H1 (cell line): ENCODE data around the gene CRYBG3. TPM values are rescaled to one million over a fixed set of nuclear protein-coding genes. Genes with fewer than 3 reads are reported as not detected.

Experiments used
- CTCF ChIA-PET: fragments of 300-600 bp; sonication (Branson Sonifier 250); formaldehyde crosslinking; loops from one replicate; lab custom pipeline; 2021; ENCODE audit not compliant: partially characterized antibody; lab: Charles Lee
- POLR2A ChIA-PET: fragments of 300-600 bp; sonication (Branson Sonifier 250); formaldehyde crosslinking; loops from one replicate; lab custom pipeline; 2021; ENCODE audit warnings: inconsistent platforms; ENCODE audit not compliant: partially characterized antibody; lab: Charles Lee
- DNase-seq, 2 experiments: peaks; one replicate each; pipeline versions ENCODE4 v3.0.0 to v3.0.0-alpha.2; 2010 to 2022; ENCODE audit warnings: low spot score in 2 of 2, low read depth in 1 of 2, mixed read lengths in 1 of 2
- FAIRE-seq: peaks from 2 replicates; lab custom pipeline; 2011; peaks lifted over from hg19 to GRCh38; lab: Jason Lieb, UNC
- H2AFZ ChIP-seq: 2 replicates; pipeline ENCODE4 v1.8.1; 2012; ENCODE audit warnings: low read length, inconsistent platforms
- H2AK5ac ChIP-seq: 2 replicates; pipeline ENCODE4 v1.6.1; 2013; ENCODE audit warnings: low read depth, low read length
- H2BK120ac ChIP-seq: replicated peaks from 2 replicates; pipeline ENCODE3; 2013; ENCODE audit warnings: low read depth, low read length, inconsistent platforms
- H2BK12ac ChIP-seq: 2 replicates; pipeline ENCODE4 v1.6.1; 2013; ENCODE audit warnings: low read depth, low read length
- H2BK15ac ChIP-seq: 2 replicates; pipeline ENCODE4 v1.6.1; 2013; ENCODE audit warnings: low read length
- H2BK20ac ChIP-seq: 2 replicates; pipeline ENCODE4 v1.6.1; 2013; ENCODE audit warnings: low read length
- H2BK5ac ChIP-seq: 2 replicates; pipeline ENCODE4 v1.6.1; 2013; ENCODE audit warnings: low read depth, low read length
- H3K14ac ChIP-seq: 2 replicates; pipeline ENCODE4 v1.6.1; 2013; ENCODE audit warnings: inconsistent platforms; ENCODE audit not compliant: insufficient read length
- H3K18ac ChIP-seq: 2 replicates; pipeline ENCODE4 v1.6.1; 2013; ENCODE audit warnings: low read length; ENCODE audit errors: extremely low read depth
- H3K23ac ChIP-seq: 2 replicates; pipeline ENCODE4 v1.6.1; 2013; ENCODE audit warnings: inconsistent platforms; ENCODE audit not compliant: insufficient read length
- H3K23me2 ChIP-seq: 2 replicates; pipeline ENCODE4 v1.6.1; 2013; ENCODE audit warnings: low read depth, low read length
- H3K27ac ChIP-seq: 2 replicates; pipeline ENCODE4 v1.6.1; 2011; ENCODE audit warnings: low read depth, low read length, inconsistent platforms
- H3K27me3 ChIP-seq, 4 experiments: replicated peaks in 1 of 4; 1 replicate in 1 of 4; 2 replicates in 3 of 4; pipeline versions ENCODE4 v1.6.1 to v1.8.1; 2011 to 2013; ENCODE audit warnings: low read length in 3 of 4, mild to moderate bottlenecking in 3 of 4, inconsistent platforms in 2 of 4, mixed read lengths in 2 of 4, moderate library complexity in 1 of 4; ENCODE audit not compliant: control insufficient read depth in 3 of 4, insufficient read depth in 3 of 4; ENCODE audit errors: extremely low read depth in 1 of 4
- H3K36me3 ChIP-seq, 4 experiments: 2 replicates each; pipeline versions ENCODE4 v1.6.1 to v1.8.1; 2011 to 2013; ENCODE audit warnings: mild to moderate bottlenecking in 4 of 4, low read length in 3 of 4, moderate library complexity in 2 of 4, control low read depth in 1 of 4, inconsistent platforms in 1 of 4; ENCODE audit not compliant: insufficient read depth in 4 of 4, control insufficient read depth in 2 of 4
- H3K4ac ChIP-seq: replicated peaks from 2 replicates; pipeline ENCODE3; 2013; ENCODE audit warnings: low read length, low read depth, mixed read lengths, inconsistent platforms; ENCODE audit not compliant: insufficient read length
- H3K4me1 ChIP-seq, 4 experiments: replicated peaks in 1 of 4; 1 replicate in 1 of 4; 2 replicates in 3 of 4; pipeline versions ENCODE4 v1.6.1 to v1.8.1; 2011 to 2013; ENCODE audit warnings: low read length in 3 of 4, inconsistent platforms in 2 of 4, mixed read lengths in 1 of 4; ENCODE audit not compliant: insufficient read depth in 4 of 4, control insufficient read depth in 3 of 4
- H3K4me2 ChIP-seq, 2 experiments: 2 replicates each; pipeline versions ENCODE4 v1.6.1 to v1.8.1; 2011 to 2013; ENCODE audit warnings: low read depth in 2 of 2, low read length in 2 of 2, control low read depth in 1 of 2, inconsistent platforms in 1 of 2, mild to moderate bottlenecking in 1 of 2; ENCODE audit not compliant: insufficient read depth in 1 of 2
- H3K4me3 ChIP-seq, 4 experiments: fragments of 200-600, 300-600 bp in 1 of 4; sonication (generic), shearing (Covaris generic), sonication (Bioruptor Twin) in 1 of 4; 2 replicates each; pipeline versions ENCODE4 v1.5.1 to v1.8.1; 2011 to 2016; ENCODE audit warnings: low read length in 4 of 4, low read depth in 3 of 4, control low read depth in 2 of 4, inconsistent platforms in 2 of 4, mild to moderate bottlenecking in 2 of 4, mixed read lengths in 1 of 4, moderate library complexity in 1 of 4; ENCODE audit not compliant: insufficient read depth in 2 of 4; ENCODE audit errors: extremely low read depth in 1 of 4
- H3K56ac ChIP-seq: replicated peaks from 2 replicates; pipeline ENCODE3; 2013; ENCODE audit warnings: low read depth, mild to moderate bottlenecking, mixed read lengths, low read length, inconsistent platforms; ENCODE audit not compliant: insufficient read length
- H3K79me1 ChIP-seq: 2 replicates; pipeline ENCODE4 v1.6.1; 2013; ENCODE audit warnings: low read depth, low read length, control low read depth
- H3K79me2 ChIP-seq, 2 experiments: 2 replicates each; pipeline versions ENCODE4 v1.6.1 to v1.8.1; 2012 to 2013; ENCODE audit warnings: low read length in 2 of 2, mild to moderate bottlenecking in 2 of 2, inconsistent platforms in 1 of 2; ENCODE audit not compliant: insufficient read depth in 2 of 2, control insufficient read depth in 1 of 2
- H3K9ac ChIP-seq, 4 experiments: replicated peaks in 1 of 4; 1 replicate in 1 of 4; 2 replicates in 3 of 4; pipeline versions ENCODE4 v1.6.1 to v1.8.1; 2011 to 2013; ENCODE audit warnings: low read depth in 3 of 4, low read length in 3 of 4, control low read depth in 2 of 4, mild to moderate bottlenecking in 2 of 4, moderate library complexity in 2 of 4, inconsistent platforms in 1 of 4; ENCODE audit errors: extremely low read depth in 1 of 4
- H3K9me3 ChIP-seq, 2 experiments: 2 replicates each; pipeline versions ENCODE4 v1.6.1 to v1.8.1; 2012 to 2013; ENCODE audit warnings: mild to moderate bottlenecking in 2 of 2, moderate library complexity in 2 of 2, control low read depth in 1 of 2, inconsistent platforms in 1 of 2, low read depth in 1 of 2, low read length in 1 of 2, mixed read lengths in 1 of 2; ENCODE audit not compliant: insufficient read depth in 2 of 2
- H4K20me1 ChIP-seq, 2 experiments: replicated peaks in 1 of 2; 2 replicates each; pipeline versions ENCODE3 to v1.8.1; 2011 to 2013; ENCODE audit warnings: inconsistent platforms in 2 of 2, low read length in 2 of 2, mild to moderate bottlenecking in 1 of 2; ENCODE audit not compliant: insufficient read depth in 2 of 2, control insufficient read depth in 1 of 2
- H4K5ac ChIP-seq: 2 replicates; pipeline ENCODE4 v1.6.1; 2013; ENCODE audit warnings: low read length, low read depth, mixed read lengths, inconsistent platforms; ENCODE audit not compliant: insufficient read length
- H4K8ac ChIP-seq: 2 replicates; pipeline ENCODE4 v1.8.0; 2013; ENCODE audit warnings: mild to moderate bottlenecking, moderate library complexity, low read length, inconsistent platforms; ENCODE audit not compliant: insufficient read depth; ENCODE audit errors: extremely low read depth
- H4K91ac ChIP-seq: replicated peaks from 2 replicates; pipeline ENCODE3; 2013; ENCODE audit warnings: low read length, mixed read lengths, inconsistent platforms; ENCODE audit not compliant: insufficient read length
- BRCA1 ChIP-seq: IDR thresholded peaks from 2 replicates; pipeline ENCODE4 v1.6.1; 2012; ENCODE audit warnings: low read depth, low read length, improper control_type of control experiment
- CBX5 ChIP-seq: fragments of 300-800, 300-1000 bp; sonication (generic); IDR thresholded peaks from 2 replicates; pipeline ENCODE4 v1.7.1; 2016; ENCODE audit warnings: antibody characterized with exemption, low read length, low read depth
- EP300 ChIP-seq, 2 experiments: IDR thresholded peaks; 1 replicate in 1 of 2; 2 replicates in 1 of 2; pipeline ENCODE4 v1.6.1; 2011 to 2012; ENCODE audit warnings: low read depth in 2 of 2, low read length in 2 of 2, mild to moderate bottlenecking in 2 of 2, borderline replicate concordance in 1 of 2, inconsistent platforms in 1 of 2, moderate library complexity in 1 of 2
- EZH2 ChIP-seq: fragments of 200-600 bp; sonication (generic); IDR thresholded peaks from 2 replicates; pipeline ENCODE4 v1.7.1; 2012; ENCODE audit warnings: low read depth, mild to moderate bottlenecking, moderate library complexity, low read length, inconsistent platforms; ENCODE audit not compliant: severe bottlenecking
- PHF8 ChIP-seq: fragments of 200-600 bp; sonication (generic); conservative IDR thresholded peaks from 2 replicates; pipeline ENCODE4 v1.7.1; 2012; ENCODE audit warnings: low read depth, mild to moderate bottlenecking, inconsistent platforms, low read length, moderate library complexity
- RBBP5 ChIP-seq: IDR thresholded peaks from 2 replicates; pipeline ENCODE4 v1.7.1; 2012; ENCODE audit warnings: low read depth, mild to moderate bottlenecking, inconsistent platforms, low read length, moderate library complexity, borderline replicate concordance
- SP2 ChIP-seq: IDR thresholded peaks from 2 replicates; pipeline ENCODE4 v1.6.1; 2012; ENCODE audit warnings: mild to moderate bottlenecking, low read length, inconsistent platforms
- YY1 ChIP-seq: IDR thresholded peaks from 2 replicates; pipeline ENCODE4 v1.6.1; 2011; ENCODE audit warnings: low read depth, mild to moderate bottlenecking, low read length
- WGBS, 2 experiments: shearing (Covaris generic) in 1 of 2; methylation state at CpG; one replicate each; pipeline versions ENCODE4 v1.1.6 to v1.1.7; 2013 to 2015; ENCODE audit warnings: low lambda C conversion rate in 2 of 2, mixed read lengths in 2 of 2, inconsistent platforms in 1 of 2, low coverage in 1 of 2, missing lambda C conversion rate in 1 of 2; ENCODE audit not compliant: insufficient replicate concordance in 2 of 2, insufficient coverage in 1 of 2, insufficient read length in 1 of 2; ENCODE audit errors: extremely low coverage in 1 of 2, missing lambda C conversion rate in 1 of 2; 5-methylcytosine and 5-hydroxymethylcytosine counted together
- polyA plus RNA-seq, 7 experiments: library from polyadenylated mRNA; depleted of rRNA in 3 of 7; stranded (reverse) in 5 of 7; unstranded in 2 of 7; fragments of >200 nt in 5 of 7; fragments of 200-250 nt in 2 of 7; gene quantifications; 1 replicate in 5 of 7; 2 replicates in 1 of 7; 4 replicates in 1 of 7; pipeline versions ENCODE4 v1.2.1 to v1.2.3, GENCODE V29; 2011 to 2013; ENCODE audit warnings: missing spikeins in 2 of 7, mixed read lengths in 2 of 7
- total RNA-seq: library from RNA; stranded (reverse); fragmentation: NEBNext Ultra II Directional; extraction: Animal tissue kit (Norgen Biotek cat#: 25700); gene quantifications from 2 replicates; pipeline ENCODE4 v1.2.1, GENCODE V29; 2021

Gene CRYBG3
- total and polyA plus RNA-seq, 2 of the 8 experiments (the other 6 are each of a cell fraction or from before 2014, with no cell fraction given): 2.1 to 8.0 TPM

DNA sequence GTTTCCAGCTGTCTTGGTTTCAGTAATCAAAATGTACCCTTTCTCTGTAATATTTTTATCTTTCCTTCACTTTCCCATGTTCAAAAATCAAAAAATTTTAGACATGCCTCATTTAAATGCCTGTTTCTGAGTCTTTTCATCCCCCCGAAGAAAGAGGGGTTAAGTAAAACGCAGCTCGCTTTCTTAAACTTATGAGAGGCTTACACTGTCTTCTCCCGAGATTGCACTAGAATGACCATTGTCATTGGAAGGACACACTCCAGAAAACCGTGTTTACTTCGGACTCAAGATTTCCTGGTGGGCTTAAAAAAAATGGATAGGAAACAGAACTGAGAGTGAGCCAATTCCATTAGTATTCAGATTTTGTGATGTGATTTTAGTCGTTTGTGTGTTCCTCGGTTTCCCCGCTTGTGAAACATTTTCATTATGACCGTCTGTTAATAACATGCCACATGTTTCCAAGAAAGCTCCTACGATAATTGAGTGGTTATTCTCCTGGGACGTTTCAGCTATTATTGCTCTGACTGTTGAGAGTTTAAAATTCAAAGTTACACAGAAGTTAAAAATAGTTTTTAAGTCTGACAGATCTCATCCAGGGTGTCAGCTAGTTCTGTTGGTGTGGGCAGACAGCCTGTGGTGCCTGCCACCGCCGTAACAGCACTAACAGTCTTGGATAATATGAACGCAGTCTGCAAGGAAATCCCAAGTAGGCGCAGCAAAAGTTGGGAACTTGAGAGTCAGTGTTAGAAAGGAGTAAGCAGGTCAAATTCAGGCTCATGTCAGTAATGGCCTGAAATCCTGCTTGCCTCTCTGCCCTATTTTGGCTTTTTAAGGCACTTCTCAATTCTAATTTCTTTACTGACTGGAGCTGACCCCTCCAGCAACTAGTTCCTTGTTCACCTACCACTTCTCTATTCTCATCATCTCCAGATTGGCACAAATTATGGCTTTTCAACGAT is 1.5 kb downstream of the CRYBG3 start:
- Histone ChIP-seq H3K27me3 (peaks cover 0 to 22% (median 9%) of the 10 kb centered on the region in 4 experiments; a peak in 5 of 7 replicates), H2AK5ac (no peak overlapping the region), H3K4me1 (no peaks in the 10 kb centered on the region), H3K56ac (no peak overlapping the region), H2BK5ac (no peak overlapping the region), H2BK15ac (no peak overlapping the region), H3K27ac (no peak overlapping the region), H2AFZ (no peak overlapping the region), H2BK12ac (no peak overlapping the region), H3K36me3 (no peaks in the 10 kb centered on the region), H3K18ac (no peak overlapping the region; the same call in 1 of the 2 replicates), H3K9ac (no peak overlapping the region), H3K79me2 (0 out of 4 replicates have a peak, but pooled peaks cover 0 to 9% of the 10 kb centered on the region in 2 experiments), H3K79me1 (no peaks in the 10 kb centered on the region), H3K14ac (no peak overlapping the region), H3K4ac (no peak overlapping the region), H4K91ac (no peak overlapping the region), H4K20me1 (peaks cover 0 to 1% of the 10 kb centered on the region in 2 experiments), H3K23ac (no peak overlapping the region), H2BK120ac (no peak overlapping the region), H3K9me3 (no peaks in the 10 kb centered on the region), H3K23me2 (peaks cover 3% of the 10 kb centered on the region), H2BK20ac (no peak overlapping the region), H3K4me2 (peak overlapping the region; percentile 53 to 90), H4K8ac (no peak overlapping the region), H3K4me3 (peak overlapping the region; percentile 42 to 88 (median 82); a peak in 5 of 8 replicates), H4K5ac (no peak overlapping the region)
- 77% methylated on average over 17 of the region's 17 CpGs; no CpG with 5 or more reads in 1 of the 2 experiments for WGBS, 2 experiments
- TF ChIP-seq PHF8 (no peak), CBX5 (no peak), BRCA1 (no peak), EZH2 (no peak), SP2 (no peak), EP300 (IDR thresholded peaks at IDR 0.05; ENCODE audit: borderline replicate concordance in 1 of 2, low read depth in 2 of 2, low read length in 2 of 2) (no peak), RBBP5 (no peak), YY1 (no peak)
- ChIA-PET CTCF (interaction anchor here (0.9 to 1.9 kb wide), 6 partner anchors 11 to 145 kb away, joined by 3 to 12 read pairs (median 4); partner anchors contain the start of gene ARL6), POLR2A (interaction anchor here (0.8 to 1.6 kb wide), 2 partner anchors 11 to 59 kb away, joined by 4 read pairs; partner anchors contain the start of gene ARL6)
- DNase-seq (no peak), FAIRE-seq (no peak)
